ENCODE measurements around the gene CCNY. TPM values are rescaled to one million over a fixed set of nuclear protein-coding genes. Genes with fewer than 3 reads are reported as not detected.

CCNY gene
- total and polyA plus RNA-seq, 2 of the 13 experiments (the other 11 are each of a cell fraction or from before 2014, with no cell fraction given): 48.2 to 54.7 TPM

DNA sequence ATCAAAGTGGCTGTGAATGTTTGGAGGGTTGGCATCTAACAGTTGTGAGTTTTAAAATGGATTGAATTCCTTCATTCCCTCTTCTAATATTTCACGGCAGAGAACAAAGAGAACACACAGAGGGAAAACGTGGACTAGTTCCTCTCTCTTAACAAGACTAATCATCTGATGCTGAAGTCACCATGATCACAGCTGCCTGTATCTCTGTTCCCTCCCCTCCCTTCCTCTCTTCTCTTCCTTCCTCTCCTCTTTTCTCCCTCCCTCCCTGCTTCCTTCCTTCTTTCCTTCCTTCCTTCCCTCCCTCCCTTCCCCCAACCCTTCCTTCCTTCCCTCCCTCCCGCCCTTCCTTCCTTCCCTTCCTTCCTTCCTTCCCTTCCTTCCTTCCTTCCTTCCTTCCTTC lies 258.8 kb downstream of the CCNY start:
- no TSS peak for BruUV-seq (replicated peaks)
- ChIA-PET CTCF (ENCODE audit: low intra/inter-chr PET ratio, low total read pairs) (no interaction called here), POLR2A (no interaction called here)
- Histone ChIP-seq H3K27me3 (ENCODE audit: control insufficient read depth in 1 of 2, insufficient read depth in 2 of 2, low read length in 2 of 2) (peaks cover 0 to 1% of the 10 kb centered on the region in 2 experiments; a peak in 2 of 5 replicates), H4K20me1 (ENCODE audit: insufficient read depth, low read length) (no peaks in the 10 kb centered on the region), H3K4me2 (ENCODE audit: low read depth, low read length) (no peak overlapping the region), H3K4me3 (replicated peaks in 1 of 3; ENCODE audit: insufficient read depth in 1 of 3, low read depth in 2 of 3, low read length in 3 of 3) (no peak overlapping the region), H3K36me3 (replicated peaks in 1 of 2; ENCODE audit: control insufficient read depth in 1 of 2, insufficient read depth in 2 of 2, low read length in 2 of 2) (no peaks in the 10 kb centered on the region), H3K9me3 (ENCODE audit: low read length) (no peaks in the 10 kb centered on the region), H3K4me1 (ENCODE audit: insufficient read depth, low read length) (peaks cover 10% of the 10 kb centered on the region), H3K9ac (ENCODE audit: insufficient read depth, low read depth, low read length) (no peak overlapping the region), H2AFZ (ENCODE audit: low read length) (no peak overlapping the region), H3K27ac (ENCODE audit: extremely low read length, insufficient read depth, low read length) (no peak overlapping the region), H3K79me2 (ENCODE audit: insufficient read depth, low read length) (no peaks in the 10 kb centered on the region)
- TF ChIP-seq ZNF343 (CRISPR knock-in tag; IDR thresholded peaks at IDR 0.05) (no peak), ZSCAN20 (CRISPR knock-in tag; IDR thresholded peaks at IDR 0.05; ENCODE audit: borderline replicate concordance) (no peak), ZC3H4 (CRISPR knock-in tag; IDR thresholded peaks at IDR 0.05; ENCODE audit: borderline replicate concordance) (no peak), BCL6 (CRISPR knock-in tag; IDR thresholded peaks at IDR 0.05) (no peak), SRSF4 (IDR thresholded peaks at IDR 0.05; ENCODE audit: low read depth, low read length, poor library complexity, severe bottlenecking) (no peak), SIN3B (IDR thresholded peaks at IDR 0.05; ENCODE audit: low read length) (no peak), SYNCRIP (IDR thresholded peaks at IDR 0.05; ENCODE audit: insufficient read depth, low read depth, low read length) (no peak)
- TF ChIP-seq, protein P1, sequence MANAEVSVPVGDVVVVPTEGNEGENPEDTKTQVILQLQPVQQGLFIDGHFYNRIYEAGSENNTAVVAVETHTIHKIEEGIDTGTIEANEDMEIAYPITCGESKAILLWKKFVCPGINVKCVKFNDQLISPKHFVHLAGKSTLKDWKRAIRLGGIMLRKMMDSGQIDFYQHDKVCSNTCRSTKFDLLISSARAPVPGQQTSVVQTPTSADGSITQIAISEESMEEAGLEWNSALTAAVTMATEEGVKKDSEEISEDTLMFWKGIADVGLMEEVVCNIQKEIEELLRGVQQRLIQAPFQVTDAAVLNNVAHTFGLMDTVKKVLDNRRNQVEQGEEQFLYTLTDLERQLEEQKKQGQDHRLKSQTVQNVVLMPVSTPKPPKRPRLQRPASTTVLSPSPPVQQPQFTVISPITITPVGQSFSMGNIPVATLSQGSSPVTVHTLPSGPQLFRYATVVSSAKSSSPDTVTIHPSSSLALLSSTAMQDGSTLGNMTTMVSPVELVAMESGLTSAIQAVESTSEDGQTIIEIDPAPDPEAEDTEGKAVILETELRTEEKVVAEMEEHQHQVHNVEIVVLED (CRISPR knock-in tag; IDR thresholded peaks at IDR 0.05; ENCODE audit: borderline replicate concordance): no peak
- TF ChIP-seq, protein P2, sequence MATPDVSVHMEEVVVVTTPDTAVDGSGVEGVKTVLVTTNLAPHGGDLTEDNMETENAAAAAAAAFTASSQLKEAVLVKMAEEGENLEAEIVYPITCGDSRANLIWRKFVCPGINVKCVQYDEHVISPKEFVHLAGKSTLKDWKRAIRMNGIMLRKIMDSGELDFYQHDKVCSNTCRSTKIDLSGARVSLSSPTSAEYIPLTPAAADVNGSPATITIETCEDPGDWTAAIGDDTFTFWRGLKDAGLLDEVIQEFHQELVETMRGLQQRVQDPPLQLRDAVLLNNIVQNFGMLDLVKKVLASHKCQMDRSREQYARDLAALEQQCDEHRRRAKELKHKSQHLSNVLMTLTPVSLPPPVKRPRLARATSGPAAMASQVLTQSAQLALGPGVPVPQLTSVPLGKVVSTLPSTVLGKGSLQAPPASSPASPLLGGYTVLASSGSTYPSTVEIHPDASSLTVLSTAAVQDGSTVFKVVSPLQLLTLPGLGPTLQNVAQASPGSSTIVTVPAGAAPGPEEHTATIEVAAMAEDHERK (CRISPR knock-in tag; IDR thresholded peaks at IDR 0.05; ENCODE audit: low read depth): no peak
- TF ChIP-seq, protein P3, sequence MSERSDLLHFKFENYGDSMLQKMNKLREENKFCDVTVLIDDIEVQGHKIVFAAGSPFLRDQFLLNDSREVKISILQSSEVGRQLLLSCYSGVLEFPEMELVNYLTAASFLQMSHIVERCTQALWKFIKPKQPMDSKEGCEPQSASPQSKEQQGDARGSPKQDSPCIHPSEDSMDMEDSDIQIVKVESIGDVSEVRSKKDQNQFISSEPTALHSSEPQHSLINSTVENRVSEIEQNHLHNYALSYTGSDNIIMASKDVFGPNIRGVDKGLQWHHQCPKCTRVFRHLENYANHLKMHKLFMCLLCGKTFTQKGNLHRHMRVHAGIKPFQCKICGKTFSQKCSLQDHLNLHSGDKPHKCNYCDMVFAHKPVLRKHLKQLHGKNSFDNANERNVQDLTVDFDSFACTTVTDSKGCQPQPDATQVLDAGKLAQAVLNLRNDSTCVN (CRISPR knock-in tag; IDR thresholded peaks at IDR 0.05; ENCODE audit: borderline replicate concordance): no peak
- FAIRE-seq (no peak), ATAC-seq (no peak), DNase-seq (ENCODE audit: low spot score) (no peak)
- in situ Hi-C loops (cut with HindIII; ENCODE audit: extremely low pct_ligation_motif_present, low pct_unique_long_range_greater_than_20kb) (no loop called here), intact Hi-C loops (cut with micrococcal nuclease; ENCODE audit: unreplicated experiment) (no loop called here)
- WGBS (ENCODE audit: low lambda C conversion rate): 23% methylated on average over 3 of the region's 3 CpGs

All from HepG2 (cell line).